ENCODE measurements around the gene ITPK1.

The ITPK1 gene

DNA sequence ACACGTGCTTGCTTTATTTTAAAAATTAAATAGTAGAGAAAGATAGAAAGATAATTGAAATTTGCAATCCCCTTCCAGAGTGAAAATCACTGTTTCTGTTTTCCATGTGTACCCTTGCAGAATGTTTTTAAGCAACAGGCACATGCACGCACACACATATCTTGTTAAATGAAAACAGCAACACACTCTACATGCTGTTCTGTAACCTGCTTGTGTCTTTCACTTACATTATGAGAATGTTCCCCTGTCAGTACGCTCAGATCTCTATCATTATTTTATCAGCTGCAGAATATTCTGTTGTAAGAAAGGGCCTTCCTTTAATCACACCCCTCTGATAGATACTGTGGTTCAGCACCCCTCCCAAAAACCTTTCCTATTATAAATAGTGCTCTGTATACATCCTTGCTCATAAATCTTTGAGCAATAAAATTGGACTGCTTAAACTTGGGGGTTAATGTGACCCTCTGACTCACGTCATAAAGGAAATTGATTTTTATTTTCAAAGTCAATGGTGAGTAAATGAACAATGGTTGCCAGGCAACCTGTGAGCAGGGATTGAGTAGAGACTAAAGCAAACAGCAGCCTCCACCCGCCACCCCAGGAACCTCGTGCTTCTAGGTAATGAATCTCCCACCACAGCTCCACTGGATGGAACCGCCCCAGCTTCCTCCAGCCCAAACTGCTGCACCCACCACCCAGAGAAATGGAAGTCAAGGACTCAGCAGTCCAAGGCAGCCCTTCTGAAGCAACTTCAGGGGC is 224.7 kb downstream of the ITPK1 start:
- DNase-seq (ENCODE audit: low read depth, low spot score) = no peak

DNA sequence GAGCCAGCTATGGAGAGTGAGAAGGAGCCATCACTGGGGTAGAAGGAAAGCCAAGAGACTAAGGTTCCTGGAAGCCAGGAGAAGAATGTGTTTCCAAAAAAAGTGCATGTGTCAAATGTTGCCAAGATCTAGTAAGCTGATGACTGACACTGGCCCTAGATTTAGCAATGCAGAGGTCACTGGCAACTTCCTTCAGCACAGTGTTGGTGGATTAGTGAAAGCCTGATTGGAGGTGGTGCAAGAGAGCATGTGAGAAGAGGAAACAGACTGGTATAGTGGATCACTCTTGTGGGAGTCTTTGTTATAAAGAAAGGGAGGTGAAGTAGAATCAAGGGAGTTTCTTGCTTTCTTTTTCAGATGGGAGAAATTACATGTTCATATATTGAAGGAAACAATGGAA is 226.8 kb downstream of the ITPK1 start:
- no peak for DNase-seq (ENCODE audit: low read depth, low spot score)

DNA sequence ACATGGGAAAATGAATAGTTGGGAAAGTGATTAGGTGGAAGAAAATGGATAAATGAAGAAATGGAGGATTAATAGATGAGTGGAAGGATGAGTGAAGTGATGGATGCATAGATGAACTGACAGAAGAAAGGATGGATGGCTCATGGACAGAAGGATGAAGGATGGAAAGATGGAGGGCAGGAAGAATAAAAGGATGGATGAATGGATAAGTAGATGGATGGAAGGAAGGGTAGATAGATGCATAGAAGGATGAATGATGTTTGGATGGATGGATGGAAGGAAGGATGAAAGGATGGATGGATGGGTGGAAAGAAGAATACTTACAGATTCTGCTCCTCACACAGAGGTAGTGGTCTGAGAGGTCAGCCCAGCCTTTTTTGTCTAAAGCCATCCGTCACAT is 228.6 kb downstream of the ITPK1 start:
- DNase-seq (ENCODE audit: low read depth, low spot score) = no peak

Data from activated naive CD8-positive, alpha-beta T cell treated with anti-CD3 and anti-CD28 coated beads, Interleukin-2, amount 50 U/mL, for 16 hours (primary cell).